Pancreas (tissue), 10 donors: ENCODE data around the gene ATG2B. TPM values are rescaled to one million over a fixed set of nuclear protein-coding genes. Genes with fewer than 3 reads are reported as not detected.

ENCODE experiments used
- ATAC-seq, 4 donors: fragments of 200-7000 bp; cut with Tn5 transposase; one replicate each; pipeline versions ENCODE4 v1.8.0 to v1.9.1; 2020; ENCODE audit warnings: mild to moderate bottlenecking in 4 of 4, moderate library complexity in 4 of 4
- DNase-seq, 6 donors: peaks; one replicate each; pipeline ENCODE4 v3.0.0-alpha.2; 2020
- FAIRE-seq: peaks from 2 replicates; lab custom pipeline; 2012; peaks lifted over from hg19 to GRCh38; lab: Jason Lieb, UNC
- H3K27ac ChIP-seq, 4 donors: fragments of 200-600 bp; sonication (generic); 1 replicate in 3 of 4; 2 replicates in 1 of 4; pipeline versions ENCODE4 v1.5.0 to v1.8.0; 2020
- H3K27me3 ChIP-seq, 4 donors: fragments of 200-600 bp; one replicate each; pipeline ENCODE4 v1.8.0; 2021
- H3K36me3 ChIP-seq, 3 donors: fragments of 200-600 bp; sonication (generic) in 1 of 3; one replicate each; pipeline versions ENCODE4 v1.5.0 to v1.8.0; 2020 to 2021
- H3K4me1 ChIP-seq, 3 donors: fragments of 200-600 bp; one replicate each; pipeline ENCODE4 v1.8.0; 2021
- H3K4me3 ChIP-seq, 4 donors: fragments of 200-600 bp; sonication (generic) in 2 of 4; one replicate each; pipeline versions ENCODE4 v1.5.0 to v1.8.0; 2020 to 2021
- H3K9me3 ChIP-seq, 4 donors: fragments of 200-600 bp; one replicate each; pipeline ENCODE4 v1.8.0; 2021
- CTCF ChIP-seq, 4 donors: fragments of 200-600 bp; sonication (generic) in 3 of 4; IDR thresholded peaks; one replicate each; pipeline versions ENCODE4 v1.5.0 to v1.8.0; 2021; ENCODE audit warnings: antibody characterized with exemption in 4 of 4
- WGBS, 2 donors: extraction: QIAGEN DNeasy Blood & Tissue Kit; methylation state at CpG; one replicate each; pipeline ENCODE4 v1.1.7; 2013; 5-methylcytosine and 5-hydroxymethylcytosine counted together
- intact Hi-C, 3 donors: fragments of 100-400 bp; cut with DNase I; formaldehyde crosslinking; loops; one replicate each; pipeline versions ENCODE4 v1.11.1 to v1.14.2; 2022
- polyA plus RNA-seq, 2 donors: library from polyadenylated mRNA; stranded (reverse); fragments of 200-250 nt; gene quantifications; one replicate each; pipeline ENCODE4 v1.2.3, GENCODE V29; 2013
- total RNA-seq, 6 donors: library from RNA; stranded (reverse); fragmentation: NEBNext Ultra II Directional in 4 of 6; extraction: Animal tissue kit (Norgen Biotek cat#: 25700) in 4 of 6; gene quantifications; one replicate each; pipeline versions ENCODE4 v1.2.1 to v1.2.4, GENCODE V29; 2021 to 2023
- donor health status: healthy with polysubstance abuse.
- donor health status: DM: no; HTN: no; CAD: no; lungs with moderate emphysema.
- donor health status: DM: no; HTN: no; CAD: no.
- donor health status: control.
- donor health status: control.
- donor health status: Bipolar disorder and iron deficiency.
- donor health status: DM: yes; HTN: yes; CAD: no.
- donor health status: DM: no; HTN: no; CAD: no.
- donor health status: DM: no; HTN: no; CAD: no.
- donor health status: DM: yes; HTN: yes; CAD: no.

The ATG2B gene
- total and polyA plus RNA-seq, 8 donors: 7.4 to 23.4 (median 19.7) TPM

- FAIRE-seq: no peak
- peak overlapping the region; percentile 32 to 53 (median 42) for H3K27ac ChIP-seq
- no peak overlapping the region for H3K4me3 ChIP-seq
- peak; percentile 68 to 94 (median 84) for DNase-seq
- H3K9me3 ChIP-seq: peaks cover 0 to 6% (median 0%) of the 10 kb centered on the region in 4 donors
- H3K36me3 ChIP-seq: no peaks in the 10 kb centered on the region
- TF ChIP-seq CTCF (IDR thresholded peaks at IDR 0.05): peak; percentile 90 to 92 (median 92)
- intact Hi-C loops: loop anchor here in 1 of 3 donors (10.0 kb wide), 1 partner anchor 181 kb away; no protein-coding TSS in a partner anchor
- WGBS, 2 donors: 13% methylated on average over 17 of the region's 17 CpGs
- no peaks in the 10 kb centered on the region for H3K27me3 ChIP-seq
- H3K4me1 ChIP-seq: peaks cover 0 to 13% (median 13%) of the 10 kb centered on the region in 3 donors
- peak; percentile 69 to 88 (median 84) for ATAC-seq
Observed at GRCh38 chr14:96275177-96276112, 87.7 kb downstream of the ATG2B start.

- ATAC-seq (peak in 3 of 4 donors; percentile 23 to 46 (median 30)), DNase-seq (no peak), FAIRE-seq (no peak)
- TF ChIP-seq CTCF (IDR thresholded peaks at IDR 0.05): no peak
- intact Hi-C loops: loop anchor here (5.0 to 10.0 kb wide), 2 partner anchors 172 to 180 kb away; no protein-coding TSS in a partner anchor
- Histone ChIP-seq H3K4me3 (no peak overlapping the region), H3K9me3 (peaks cover 0 to 6% (median 0%) of the 10 kb centered on the region in 4 donors), H3K36me3 (no peaks in the 10 kb centered on the region), H3K4me1 (peaks cover 0 to 22% (median 16%) of the 10 kb centered on the region in 3 donors), H3K27ac (peak overlapping the region in 2 of 4 donors; percentile 33 to 51), H3K27me3 (no peaks in the 10 kb centered on the region)
- 60 to 61% methylated on average over 6 of the region's 6 CpGs for WGBS, 2 donors
Observed at GRCh38 chr14:96274543-96274942, 88.6 kb downstream of the ATG2B start.

DNA sequence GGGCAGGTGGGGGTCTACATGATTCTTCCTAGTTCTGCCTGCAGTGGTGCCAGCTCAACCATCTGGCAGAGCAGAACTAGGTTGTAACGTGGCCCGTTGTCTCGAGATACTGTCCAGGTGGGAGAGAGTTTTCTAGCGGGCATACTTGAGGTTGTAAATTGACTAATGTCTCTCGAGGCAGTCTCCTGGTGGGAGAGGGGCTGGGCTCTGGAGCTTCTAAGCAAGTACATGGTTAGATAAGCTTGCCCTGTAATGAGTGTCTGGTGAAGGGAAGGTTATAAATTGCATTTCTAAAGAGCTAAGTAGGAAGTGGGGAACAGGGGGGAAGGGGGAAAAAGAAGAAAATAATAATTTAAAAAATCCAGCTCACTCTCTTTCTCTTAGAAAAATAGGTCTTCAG is 89.0 kb downstream of the ATG2B start:
- Histone ChIP-seq H3K4me1 (peaks cover 3 to 26% (median 18%) of the 10 kb centered on the region in 3 donors), H3K27ac (peak overlapping the region in 1 of 4 donors; percentile 51), H3K4me3 (no peak overlapping the region), H3K27me3 (no peaks in the 10 kb centered on the region), H3K36me3 (no peaks in the 10 kb centered on the region), H3K9me3 (peaks cover 0 to 6% (median 0%) of the 10 kb centered on the region in 4 donors)
- DNase-seq (no peak), FAIRE-seq (no peak), ATAC-seq (no peak)
- no peak for TF ChIP-seq CTCF (IDR thresholded peaks at IDR 0.05)
- intact Hi-C loops: loop anchor here (5.0 to 10.0 kb wide), 2 partner anchors 172 to 179 kb away; no protein-coding TSS in a partner anchor
- WGBS, 2 donors: 55 to 63% methylated on average over 5 of the region's 5 CpGs

DNA sequence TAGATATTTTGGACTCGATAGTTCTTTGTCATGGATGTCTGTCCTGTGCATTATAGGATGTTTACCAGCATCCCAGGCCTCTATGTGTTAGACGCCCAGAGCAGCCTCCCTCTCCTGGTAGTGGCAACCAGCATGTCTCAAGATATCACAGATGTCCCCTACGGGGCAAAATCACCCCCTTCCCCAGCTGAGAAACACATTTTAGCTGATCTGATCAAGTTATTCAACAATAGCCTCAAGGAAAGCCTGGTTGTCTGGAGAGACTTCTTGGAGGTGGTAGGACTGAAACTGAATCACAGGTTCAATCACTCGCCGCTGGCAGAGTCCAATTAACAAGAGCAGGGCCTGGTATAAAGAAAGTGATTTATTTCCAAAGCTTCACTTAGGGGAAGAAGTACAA is 89.5 kb downstream of the ATG2B start:
- Histone ChIP-seq H3K36me3 (no peaks in the 10 kb centered on the region), H3K27ac (peak overlapping the region in 1 of 4 donors; percentile 51), H3K4me3 (no peak overlapping the region), H3K9me3 (peaks cover 0 to 6% (median 0%) of the 10 kb centered on the region in 4 donors), H3K27me3 (no peaks in the 10 kb centered on the region), H3K4me1 (peaks cover 7 to 31% (median 23%) of the 10 kb centered on the region in 3 donors)
- intact Hi-C loops: loop anchor here (5.0 to 10.0 kb wide), 2 partner anchors 171 to 179 kb away; no protein-coding TSS in a partner anchor
- ATAC-seq (no peak), FAIRE-seq (no peak), DNase-seq (no peak)
- TF ChIP-seq CTCF (IDR thresholded peaks at IDR 0.05): no peak
- WGBS, 2 donors: 90 to 92% methylated on average over 5 of the region's 5 CpGs
